ENCODE data around the gene TMPRSS7.

- TF ChIP-seq CTCF (IDR thresholded peaks at IDR 0.05; ENCODE audit: insufficient read depth, low read length, poor library complexity, severe bottlenecking) (peak; percentile 91), EZH2phosphoT487 (conservative IDR thresholded peaks at IDR 0.05; ENCODE audit: low read length) (no peak)
These were observed 77.4 kb downstream of the TMPRSS7 start for GRCh38 chr3:112111785-112112402.

Measured in SU-DHL-6 (cell line).